Lower lobe of right lung (tissue), 2 donors: Measurements from ENCODE around the gene WDR59. TPM values are rescaled to one million over a fixed set of nuclear protein-coding genes. Genes with fewer than 3 reads are reported as not detected.

ENCODE experiments used
- ATAC-seq, 2 donors: fragments of 200-7000 bp; cut with Tn5 transposase; one replicate each; pipeline ENCODE4 v1.9.1; 2020 to 2022; ENCODE audit warnings: mild to moderate bottlenecking in 2 of 2, moderate library complexity in 2 of 2
- DNase-seq: peaks from one replicate; pipeline ENCODE4 v3.0.0-alpha.2; 2020
- H3K27ac ChIP-seq: fragments of 200-600 bp; one replicate; pipeline ENCODE4 v1.8.0; 2022
- H3K27me3 ChIP-seq: fragments of 200-600 bp; one replicate; pipeline ENCODE4 v1.8.0; 2022; ENCODE audit warnings: low read depth
- H3K36me3 ChIP-seq: fragments of 200-600 bp; one replicate; pipeline ENCODE4 v1.8.0; 2022; ENCODE audit warnings: mild to moderate bottlenecking
- H3K4me1 ChIP-seq: fragments of 200-600 bp; one replicate; pipeline ENCODE4 v1.8.0; 2022
- H3K4me3 ChIP-seq: fragments of 200-600 bp; one replicate; pipeline ENCODE4 v1.8.0; 2022; ENCODE audit warnings: mild to moderate bottlenecking
- H3K9me3 ChIP-seq: fragments of 200-600 bp; one replicate; pipeline ENCODE4 v1.8.0; 2022
- intact Hi-C: fragments of 100-400 bp; cut with DNase I; formaldehyde crosslinking; loops from one replicate; pipeline ENCODE4 v1.11.0; 2022
- total RNA-seq: library from RNA; stranded (reverse); fragmentation: NEBNext Ultra II Directional; extraction: Animal tissue kit (Norgen Biotek cat#: 25700); gene quantifications from one replicate; pipeline ENCODE4 v1.2.1, GENCODE V29; 2021
- TF ChIP-seq, protein P1 (sequence below): fragments of 200-600 bp; IDR thresholded peaks from one replicate; pipeline ENCODE4 v1.8.0; 2022; ENCODE audit warnings: antibody characterized with exemption, mild to moderate bottlenecking
- donor health status: DM: no; HTN: yes; CAD: no; lungs with severe emphysema.

Gene WDR59
- total RNA-seq, 1 donor from 2014 or later, result 49.5 TPM

GRCh38 chr16:74898659-74899058, 86.3 kb downstream of the WDR59 start:
- H3K36me3 ChIP-seq, result peaks cover 82% of the 10 kb centered on the region
- intact Hi-C loops, result no loop called here
- no peaks in the 10 kb centered on the region for H3K9me3 ChIP-seq
- no peaks in the 10 kb centered on the region for H3K4me1 ChIP-seq
- H3K4me3 ChIP-seq, result no peak overlapping the region
- TF ChIP-seq, protein P1, sequence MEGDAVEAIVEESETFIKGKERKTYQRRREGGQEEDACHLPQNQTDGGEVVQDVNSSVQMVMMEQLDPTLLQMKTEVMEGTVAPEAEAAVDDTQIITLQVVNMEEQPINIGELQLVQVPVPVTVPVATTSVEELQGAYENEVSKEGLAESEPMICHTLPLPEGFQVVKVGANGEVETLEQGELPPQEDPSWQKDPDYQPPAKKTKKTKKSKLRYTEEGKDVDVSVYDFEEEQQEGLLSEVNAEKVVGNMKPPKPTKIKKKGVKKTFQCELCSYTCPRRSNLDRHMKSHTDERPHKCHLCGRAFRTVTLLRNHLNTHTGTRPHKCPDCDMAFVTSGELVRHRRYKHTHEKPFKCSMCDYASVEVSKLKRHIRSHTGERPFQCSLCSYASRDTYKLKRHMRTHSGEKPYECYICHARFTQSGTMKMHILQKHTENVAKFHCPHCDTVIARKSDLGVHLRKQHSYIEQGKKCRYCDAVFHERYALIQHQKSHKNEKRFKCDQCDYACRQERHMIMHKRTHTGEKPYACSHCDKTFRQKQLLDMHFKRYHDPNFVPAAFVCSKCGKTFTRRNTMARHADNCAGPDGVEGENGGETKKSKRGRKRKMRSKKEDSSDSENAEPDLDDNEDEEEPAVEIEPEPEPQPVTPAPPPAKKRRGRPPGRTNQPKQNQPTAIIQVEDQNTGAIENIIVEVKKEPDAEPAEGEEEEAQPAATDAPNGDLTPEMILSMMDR, result no peak
- DNase-seq (no peak), ATAC-seq (no peak)
- no peaks in the 10 kb centered on the region for H3K27me3 ChIP-seq
- H3K27ac ChIP-seq, result no peak overlapping the region

GRCh38 chr16:74896389-74897370, 88.2 kb downstream of the WDR59 start:
- no peak for DNase-seq
- Histone ChIP-seq H3K4me3 (no peak overlapping the region), H3K27ac (no peak overlapping the region), H3K9me3 (no peaks in the 10 kb centered on the region), H3K4me1 (no peaks in the 10 kb centered on the region), H3K36me3 (peaks cover 82% of the 10 kb centered on the region), H3K27me3 (no peaks in the 10 kb centered on the region)
- ATAC-seq, result no peak
- intact Hi-C loops, result no loop called here
- TF ChIP-seq, protein P1, result no peak

DNA sequence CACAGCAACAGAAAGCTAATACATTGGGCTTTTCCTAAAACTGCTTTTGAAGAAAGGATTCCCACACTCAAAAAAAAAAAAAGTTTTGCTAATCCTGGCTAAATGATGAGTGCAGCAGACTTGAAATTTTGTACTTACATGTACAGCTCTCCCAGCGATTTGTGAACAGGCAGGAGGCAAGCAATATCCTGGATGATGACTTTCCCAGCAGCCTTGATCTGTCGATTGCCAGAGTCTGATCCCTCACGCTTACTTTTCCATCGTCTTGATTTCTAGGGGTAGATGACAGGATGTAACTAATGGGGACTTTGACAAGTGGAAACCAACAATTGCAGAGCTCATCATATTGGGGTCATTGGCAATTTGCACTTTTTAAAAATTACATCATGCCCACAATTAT, 91.4 kb downstream of the WDR59 start:
- Histone ChIP-seq H3K27ac (no peak overlapping the region), H3K36me3 (peaks cover 90% of the 10 kb centered on the region), H3K4me1 (no peaks in the 10 kb centered on the region), H3K27me3 (no peaks in the 10 kb centered on the region), H3K4me3 (no peak overlapping the region), H3K9me3 (no peaks in the 10 kb centered on the region)
- intact Hi-C loops, result no loop called here
- no peak for ATAC-seq
- DNase-seq, result no peak
- TF ChIP-seq, protein P1, result no peak

GRCh38 chr16:74892574-74893461, 92.1 kb downstream of the WDR59 start:
- ATAC-seq (no peak), DNase-seq (no peak)
- H3K9me3 ChIP-seq, result no peaks in the 10 kb centered on the region
- TF ChIP-seq, protein P1, result no peak
- H3K4me3 ChIP-seq, result no peak overlapping the region
- no peaks in the 10 kb centered on the region for H3K27me3 ChIP-seq
- peaks cover 90% of the 10 kb centered on the region for H3K36me3 ChIP-seq
- intact Hi-C loops, result no loop called here
- H3K27ac ChIP-seq, result no peak overlapping the region
- H3K4me1 ChIP-seq, result no peaks in the 10 kb centered on the region

DNA sequence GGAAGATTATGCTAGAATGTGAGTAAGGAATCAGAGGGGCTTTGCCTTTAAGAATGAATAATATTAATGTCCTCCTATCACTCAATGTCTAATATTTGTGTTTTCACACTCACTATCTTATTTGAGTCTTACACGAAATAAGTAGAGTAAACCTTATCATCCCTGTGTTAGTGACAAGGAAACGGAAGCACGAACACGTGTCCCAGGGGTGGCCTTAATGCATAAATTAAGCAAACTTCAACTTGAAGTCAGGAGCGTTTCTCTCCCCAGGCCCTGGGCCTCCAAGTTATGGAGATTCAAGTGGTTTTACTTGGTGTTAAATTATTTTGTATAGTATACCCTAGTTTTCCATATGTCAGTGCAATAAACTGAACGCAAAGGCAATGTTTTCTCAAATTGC, 96.0 kb downstream of the WDR59 start:
- ATAC-seq, result no peak
- Histone ChIP-seq H3K27ac (no peak overlapping the region), H3K36me3 (peaks cover 99% of the 10 kb centered on the region), H3K4me1 (no peaks in the 10 kb centered on the region), H3K4me3 (no peak overlapping the region), H3K9me3 (no peaks in the 10 kb centered on the region), H3K27me3 (no peaks in the 10 kb centered on the region)
- TF ChIP-seq, protein P1, result no peak
- DNase-seq, result no peak
- intact Hi-C loops, result no loop called here
